ENCODE results near the gene HP. TPM values are rescaled to one million over a fixed set of nuclear protein-coding genes. Genes with fewer than 3 reads are reported as not detected.

Gene HP
- total RNA-seq, 4 donors from 2014 or later, result 1.5 to 32.4 (median 27.5) TPM

- DNase-seq (ENCODE audit: low spot score in 2 of 2), result no peak
- peak overlapping the region in 1 of 4 donors; percentile 3 for H3K27ac ChIP-seq
- H3K4me3 ChIP-seq, result no peak overlapping the region
- H3K9me3 ChIP-seq, result peaks cover 0 to 2% (median 0%) of the 10 kb centered on the region in 4 donors
- no peaks in the 10 kb centered on the region for H3K27me3 ChIP-seq
- TF ChIP-seq POLR2A (IDR thresholded peaks at IDR 0.05), result no peak
- TF ChIP-seq EP300 (IDR thresholded peaks at IDR 0.05), result no peak
- no peaks in the 10 kb centered on the region for H3K4me1 ChIP-seq
- 61 to 82% methylated on average over 3 of the region's 3 CpGs for WGBS, 2 donors
- peaks cover 3 to 62% (median 15%) of the 10 kb centered on the region in 3 donors for H3K36me3 ChIP-seq
Measured at GRCh38 chr16:72043058-72043457, 11.2 kb upstream of the HP start.

GRCh38 chr16:72043539-72043938 is 10.8 kb upstream of the HP start:
- Histone ChIP-seq H3K4me3 (no peak overlapping the region), H3K27ac (no peak overlapping the region), H3K27me3 (no peaks in the 10 kb centered on the region), H3K36me3 (peaks cover 3 to 57% (median 15%) of the 10 kb centered on the region in 3 donors), H3K9me3 (no peaks in the 10 kb centered on the region), H3K4me1 (no peaks in the 10 kb centered on the region)
- DNase-seq (ENCODE audit: low spot score in 2 of 2), result no peak
- WGBS, 2 donors, result 87 to 100% methylated on average over 1 of the region's 1 CpG
- no peak for TF ChIP-seq POLR2A (IDR thresholded peaks at IDR 0.05)

GRCh38 chr16:72044296-72044695 is 10.0 kb upstream of the HP start:
- DNase-seq (ENCODE audit: low spot score in 2 of 2), result no peak
- H3K9me3 ChIP-seq, result peaks cover 0 to under 1% (median 0%) of the 10 kb centered on the region in 4 donors
- peaks cover 3 to 49% (median 15%) of the 10 kb centered on the region in 3 donors for H3K36me3 ChIP-seq
- H3K27ac ChIP-seq, result no peak overlapping the region
- H3K4me1 ChIP-seq, result no peaks in the 10 kb centered on the region
- TF ChIP-seq EP300 (IDR thresholded peaks at IDR 0.05) (no peak), POLR2A (IDR thresholded peaks at IDR 0.05) (no peak)
- TF ChIP-seq, protein P1, sequence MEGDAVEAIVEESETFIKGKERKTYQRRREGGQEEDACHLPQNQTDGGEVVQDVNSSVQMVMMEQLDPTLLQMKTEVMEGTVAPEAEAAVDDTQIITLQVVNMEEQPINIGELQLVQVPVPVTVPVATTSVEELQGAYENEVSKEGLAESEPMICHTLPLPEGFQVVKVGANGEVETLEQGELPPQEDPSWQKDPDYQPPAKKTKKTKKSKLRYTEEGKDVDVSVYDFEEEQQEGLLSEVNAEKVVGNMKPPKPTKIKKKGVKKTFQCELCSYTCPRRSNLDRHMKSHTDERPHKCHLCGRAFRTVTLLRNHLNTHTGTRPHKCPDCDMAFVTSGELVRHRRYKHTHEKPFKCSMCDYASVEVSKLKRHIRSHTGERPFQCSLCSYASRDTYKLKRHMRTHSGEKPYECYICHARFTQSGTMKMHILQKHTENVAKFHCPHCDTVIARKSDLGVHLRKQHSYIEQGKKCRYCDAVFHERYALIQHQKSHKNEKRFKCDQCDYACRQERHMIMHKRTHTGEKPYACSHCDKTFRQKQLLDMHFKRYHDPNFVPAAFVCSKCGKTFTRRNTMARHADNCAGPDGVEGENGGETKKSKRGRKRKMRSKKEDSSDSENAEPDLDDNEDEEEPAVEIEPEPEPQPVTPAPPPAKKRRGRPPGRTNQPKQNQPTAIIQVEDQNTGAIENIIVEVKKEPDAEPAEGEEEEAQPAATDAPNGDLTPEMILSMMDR (IDR thresholded peaks at IDR 0.05), result no peak
- WGBS, 2 donors, result 58 to 80% methylated on average over 6 of the region's 6 CpGs
- H3K27me3 ChIP-seq, result no peaks in the 10 kb centered on the region
- no peak overlapping the region for H3K4me3 ChIP-seq

- Histone ChIP-seq H3K9me3 (peaks cover 0 to 6% (median 0%) of the 10 kb centered on the region in 4 donors), H3K27ac (no peak overlapping the region), H3K27me3 (no peaks in the 10 kb centered on the region), H3K4me1 (no peaks in the 10 kb centered on the region), H3K4me3 (no peak overlapping the region), H3K36me3 (peaks cover 3 to 44% (median 15%) of the 10 kb centered on the region in 3 donors)
- no peak for TF ChIP-seq POLR2A (IDR thresholded peaks at IDR 0.05)
- TF ChIP-seq EP300 (IDR thresholded peaks at IDR 0.05), result no peak
- TF ChIP-seq, protein P1 (IDR thresholded peaks at IDR 0.05), result no peak
- DNase-seq (ENCODE audit: low spot score in 2 of 2), result no peak
- WGBS, 2 donors, result 81 to 93% methylated on average over 2 of the region's 2 CpGs
Measured at GRCh38 chr16:72044825-72045359, 9.4 kb upstream of the HP start.

DNA sequence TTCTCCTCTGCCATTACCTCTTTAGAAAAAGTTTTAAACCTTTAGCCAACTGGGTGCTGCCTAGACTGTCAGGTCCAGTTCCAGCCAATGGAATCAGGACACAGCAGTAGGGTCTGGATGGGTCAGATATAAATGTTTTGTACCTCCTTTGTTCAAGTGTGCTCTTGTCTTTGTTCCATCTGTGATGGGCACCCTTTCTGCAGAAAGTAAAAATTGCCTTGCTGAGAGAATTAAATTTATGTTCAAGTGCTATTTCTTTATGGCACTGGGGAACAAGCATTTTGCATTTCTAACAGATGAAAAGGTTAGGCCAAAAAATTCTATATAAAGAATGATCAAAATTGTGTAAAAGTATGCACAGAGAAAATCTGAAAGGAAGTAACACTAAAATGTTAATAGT is 5.2 kb upstream of the HP start:
- no peak overlapping the region for H3K27ac ChIP-seq
- no peak for TF ChIP-seq POLR2A (IDR thresholded peaks at IDR 0.05)
- TF ChIP-seq EP300 (IDR thresholded peaks at IDR 0.05), result no peak
- TF ChIP-seq, protein P1 (IDR thresholded peaks at IDR 0.05), result no peak
- peaks cover 0 to 16% (median 0%) of the 10 kb centered on the region in 3 donors for H3K36me3 ChIP-seq
- H3K27me3 ChIP-seq, result no peaks in the 10 kb centered on the region
- no peaks in the 10 kb centered on the region for H3K4me1 ChIP-seq
- no peak for DNase-seq (ENCODE audit: low spot score in 2 of 2)
- H3K4me3 ChIP-seq, result no peak overlapping the region
- H3K9me3 ChIP-seq, result peaks cover 0 to 8% (median 0%) of the 10 kb centered on the region in 4 donors

- no peak for TF ChIP-seq EP300 (IDR thresholded peaks at IDR 0.05)
- no peak for TF ChIP-seq POLR2A (IDR thresholded peaks at IDR 0.05)
- TF ChIP-seq, protein P1 (IDR thresholded peaks at IDR 0.05), result no peak
- H3K4me1 ChIP-seq, result no peaks in the 10 kb centered on the region
- H3K4me3 ChIP-seq, result no peak overlapping the region
- no peaks in the 10 kb centered on the region for H3K27me3 ChIP-seq
- DNase-seq (ENCODE audit: low spot score in 2 of 2), result peak in 1 of 2 donors; percentile 26
- 81 to 88% methylated on average over 4 of the region's 4 CpGs for WGBS, 2 donors
- H3K36me3 ChIP-seq, result peaks cover 0 to 9% (median 0%) of the 10 kb centered on the region in 3 donors
- H3K27ac ChIP-seq, result no peak overlapping the region
- peaks cover 0 to 8% (median 0%) of the 10 kb centered on the region in 4 donors for H3K9me3 ChIP-seq
Measured at GRCh38 chr16:72050769-72051464, 3.4 kb upstream of the HP start.
